GM18861 (cell line): ENCODE measurements around the gene ADH6.
"Not testable (repeated sequence)": the region's sequence is repeated elsewhere in the genome, so short reads cannot be mapped to it uniquely, and the experiment has no call there.

Experiments
- ATAC-seq: cut with Tn5 transposase; IDR thresholded peaks from one replicate; pipeline ENCODE4 v1.9.1; 2021; ENCODE audit not compliant: unreplicated experiment

The ADH6 gene

GRCh38 chr4:99219072-99219471 lies at the start of gene ADH6:
TSS of gene ADH6 (minus strand) at chr4:99219246. CDS start at chr4:99219152, 94 bp downstream.
- no peak for ATAC-seq

- ATAC-seq, result peak; percentile 91
These were observed 45.9 kb upstream of the ADH6 start for GRCh38 chr4:99264927-99265326.

GRCh38 chr4:99252746-99253145 lies 33.7 kb upstream of the ADH6 start:
- no peak for ATAC-seq

- ATAC-seq, result no peak
These were observed 29.7 kb upstream of the ADH6 start for GRCh38 chr4:99248714-99249113.

- no peak for ATAC-seq
These were observed 16.9 kb upstream of the ADH6 start for GRCh38 chr4:99235955-99236354.

GRCh38 chr4:99234331-99235010 lies 15.4 kb upstream of the ADH6 start:
- ATAC-seq, result no peak

- ATAC-seq, result not testable (repeated sequence)
These were observed 14.4 kb upstream of the ADH6 start for GRCh38 chr4:99233397-99233796.

GRCh38 chr4:99228706-99229105 lies 9.7 kb upstream of the ADH6 start:
- not testable (repeated sequence) for ATAC-seq

- ATAC-seq, result not testable (repeated sequence)
These were observed 8.6 kb upstream of the ADH6 start for GRCh38 chr4:99227646-99228045.

- no peak for ATAC-seq
These were observed 2.9 kb upstream of the ADH6 start for GRCh38 chr4:99221980-99222379.

GRCh38 chr4:99219479-99219878 lies 433 bp upstream of the ADH6 start:
- ATAC-seq, result peak; percentile 95

GRCh38 chr4:99215521-99215920 lies 3.5 kb downstream of the ADH6 start:
- ATAC-seq, result no peak

GRCh38 chr4:99210789-99211188 lies 8.3 kb downstream of the ADH6 start:
- no peak for ATAC-seq

GRCh38 chr4:99209671-99210070 lies 9.4 kb downstream of the ADH6 start:
- no peak for ATAC-seq

- ATAC-seq, result no peak
These were observed 10.3 kb downstream of the ADH6 start for GRCh38 chr4:99208719-99209075.

GRCh38 chr4:99207911-99208718 lies 10.9 kb downstream of the ADH6 start:
- no peak for ATAC-seq

- ATAC-seq, result no peak
These were observed 11.8 kb downstream of the ADH6 start for GRCh38 chr4:99207069-99207743.

- no peak for ATAC-seq
These were observed 13.7 kb downstream of the ADH6 start for GRCh38 chr4:99205153-99205979.

GRCh38 chr4:99202536-99202935 lies 16.5 kb downstream of the ADH6 start:
- no peak for ATAC-seq

GRCh38 chr4:99202094-99202493 lies 17.0 kb downstream of the ADH6 start:
- ATAC-seq, result no peak

GRCh38 chr4:99201690-99202089 lies 17.4 kb downstream of the ADH6 start:
- ATAC-seq, result no peak
